Liver (tissue), 3 donors: ENCODE data around the gene CD80.

Source experiments
- EGR1 ChIP-seq, 2 donors: IDR thresholded peaks; 2 replicates each; pipeline ENCODE4 v1.6.1; 2016 to 2018; ENCODE audit warnings: antibody characterized with exemption in 2 of 2, low read depth in 2 of 2
- FOXA1 ChIP-seq: IDR thresholded peaks from 2 replicates; pipeline ENCODE4 v1.6.1; 2016; ENCODE audit warnings: antibody characterized with exemption
- GABPA ChIP-seq, 2 donors: IDR thresholded peaks in 1 of 2; conservative IDR thresholded peaks in 1 of 2; 2 replicates each; pipeline ENCODE4 v1.6.1; 2016; ENCODE audit warnings: antibody characterized with exemption in 2 of 2, mild to moderate bottlenecking in 1 of 2, moderate library complexity in 1 of 2
- JUND ChIP-seq, 2 donors: IDR thresholded peaks; 2 replicates each; pipeline ENCODE4 v1.6.1; 2016; ENCODE audit warnings: antibody characterized with exemption in 2 of 2
- NR2F2 ChIP-seq: IDR thresholded peaks from 2 replicates; pipeline ENCODE4 v1.6.1; 2016; ENCODE audit warnings: antibody characterized with exemption
- RAD21 ChIP-seq, 2 donors: IDR thresholded peaks; 2 replicates each; pipeline ENCODE4 v1.6.1; 2016; ENCODE audit warnings: antibody characterized with exemption in 2 of 2, mild to moderate bottlenecking in 2 of 2
- RXRA ChIP-seq, 2 donors: IDR thresholded peaks; 2 replicates each; pipeline ENCODE4 v1.6.1; 2017 to 2018; ENCODE audit warnings: antibody characterized with exemption in 2 of 2, mild to moderate bottlenecking in 1 of 2
- SP1 ChIP-seq: IDR thresholded peaks from 2 replicates; pipeline ENCODE4 v1.6.1; 2018; ENCODE audit warnings: antibody characterized with exemption, mild to moderate bottlenecking
- TAF1 ChIP-seq: conservative IDR thresholded peaks from 2 replicates; pipeline ENCODE4 v1.6.1; 2016; ENCODE audit warnings: antibody characterized with exemption, mild to moderate bottlenecking
- YY1 ChIP-seq: IDR thresholded peaks from 2 replicates; pipeline ENCODE4 v1.6.1; 2016; ENCODE audit warnings: antibody characterized with exemption, mild to moderate bottlenecking
- TF ChIP-seq, protein P1 (sequence below): fragments of 150-350 bp; IDR thresholded peaks from 2 replicates; pipeline ENCODE4 v1.5.1; 2017; ENCODE audit warnings: improper control_type of control experiment, low read depth, low read length; ENCODE audit not compliant: missing input control
- TF ChIP-seq, protein P2 (sequence below): IDR thresholded peaks from 2 replicates; pipeline ENCODE4 v1.6.1; 2016; ENCODE audit warnings: antibody characterized with exemption
- TF ChIP-seq, protein P3 (sequence below): IDR thresholded peaks from 2 replicates; pipeline ENCODE4 v1.6.1; 2016; ENCODE audit warnings: antibody characterized with exemption, mild to moderate bottlenecking
- TF ChIP-seq, protein P4 (sequence below): IDR thresholded peaks from 2 replicates; pipeline ENCODE4 v1.6.1; 2016; ENCODE audit warnings: antibody characterized with exemption
- donor health status: healthy.
- donor health status: healthy.

DNA sequence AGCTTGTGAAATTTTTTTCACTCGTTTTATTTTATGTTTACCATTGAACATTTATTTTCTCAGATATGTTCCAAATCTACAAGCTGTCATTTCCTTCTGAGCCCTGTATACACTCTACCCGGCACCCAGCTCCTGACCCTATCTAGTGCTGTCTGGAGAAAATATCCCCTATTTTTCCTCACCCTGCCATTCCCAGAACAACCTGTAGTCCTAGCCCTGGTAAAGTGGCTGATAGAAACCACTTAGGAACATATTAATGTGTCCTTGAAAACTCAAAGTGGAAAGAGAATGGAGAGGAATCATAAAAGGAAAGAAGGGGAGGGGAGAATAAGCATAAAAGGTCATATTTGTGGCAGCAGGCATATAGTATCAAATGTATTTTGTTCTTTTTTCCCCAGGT, 69.3 kb downstream of the CD80 start:
- TF ChIP-seq, protein P1, sequence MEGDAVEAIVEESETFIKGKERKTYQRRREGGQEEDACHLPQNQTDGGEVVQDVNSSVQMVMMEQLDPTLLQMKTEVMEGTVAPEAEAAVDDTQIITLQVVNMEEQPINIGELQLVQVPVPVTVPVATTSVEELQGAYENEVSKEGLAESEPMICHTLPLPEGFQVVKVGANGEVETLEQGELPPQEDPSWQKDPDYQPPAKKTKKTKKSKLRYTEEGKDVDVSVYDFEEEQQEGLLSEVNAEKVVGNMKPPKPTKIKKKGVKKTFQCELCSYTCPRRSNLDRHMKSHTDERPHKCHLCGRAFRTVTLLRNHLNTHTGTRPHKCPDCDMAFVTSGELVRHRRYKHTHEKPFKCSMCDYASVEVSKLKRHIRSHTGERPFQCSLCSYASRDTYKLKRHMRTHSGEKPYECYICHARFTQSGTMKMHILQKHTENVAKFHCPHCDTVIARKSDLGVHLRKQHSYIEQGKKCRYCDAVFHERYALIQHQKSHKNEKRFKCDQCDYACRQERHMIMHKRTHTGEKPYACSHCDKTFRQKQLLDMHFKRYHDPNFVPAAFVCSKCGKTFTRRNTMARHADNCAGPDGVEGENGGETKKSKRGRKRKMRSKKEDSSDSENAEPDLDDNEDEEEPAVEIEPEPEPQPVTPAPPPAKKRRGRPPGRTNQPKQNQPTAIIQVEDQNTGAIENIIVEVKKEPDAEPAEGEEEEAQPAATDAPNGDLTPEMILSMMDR = no peak
- TF ChIP-seq JUND (IDR thresholded peaks at IDR 0.05) (no peak), YY1 (no peak), RAD21 (IDR thresholded peaks at IDR 0.05) (no peak), GABPA (IDR thresholded peaks at IDR 0.05 in 1 of 2, conservative IDR thresholded peaks at IDR 0.05 in 1 of 2) (no peak), SP1 (no peak), EGR1 (IDR thresholded peaks at IDR 0.05; ENCODE audit: low read depth in 2 of 2) (no peak), RXRA (IDR thresholded peaks at IDR 0.05) (no peak), FOXA1 (no peak), NR2F2 (no peak), TAF1 (no peak)
- TF ChIP-seq, protein P2, sequence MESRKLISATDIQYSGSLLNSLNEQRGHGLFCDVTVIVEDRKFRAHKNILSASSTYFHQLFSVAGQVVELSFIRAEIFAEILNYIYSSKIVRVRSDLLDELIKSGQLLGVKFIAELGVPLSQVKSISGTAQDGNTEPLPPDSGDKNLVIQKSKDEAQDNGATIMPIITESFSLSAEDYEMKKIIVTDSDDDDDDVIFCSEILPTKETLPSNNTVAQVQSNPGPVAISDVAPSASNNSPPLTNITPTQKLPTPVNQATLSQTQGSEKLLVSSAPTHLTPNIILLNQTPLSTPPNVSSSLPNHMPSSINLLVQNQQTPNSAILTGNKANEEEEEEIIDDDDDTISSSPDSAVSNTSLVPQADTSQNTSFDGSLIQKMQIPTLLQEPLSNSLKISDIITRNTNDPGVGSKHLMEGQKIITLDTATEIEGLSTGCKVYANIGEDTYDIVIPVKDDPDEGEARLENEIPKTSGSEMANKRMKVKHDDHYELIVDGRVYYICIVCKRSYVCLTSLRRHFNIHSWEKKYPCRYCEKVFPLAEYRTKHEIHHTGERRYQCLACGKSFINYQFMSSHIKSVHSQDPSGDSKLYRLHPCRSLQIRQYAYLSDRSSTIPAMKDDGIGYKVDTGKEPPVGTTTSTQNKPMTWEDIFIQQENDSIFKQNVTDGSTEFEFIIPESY = no peak
- TF ChIP-seq, protein P3, sequence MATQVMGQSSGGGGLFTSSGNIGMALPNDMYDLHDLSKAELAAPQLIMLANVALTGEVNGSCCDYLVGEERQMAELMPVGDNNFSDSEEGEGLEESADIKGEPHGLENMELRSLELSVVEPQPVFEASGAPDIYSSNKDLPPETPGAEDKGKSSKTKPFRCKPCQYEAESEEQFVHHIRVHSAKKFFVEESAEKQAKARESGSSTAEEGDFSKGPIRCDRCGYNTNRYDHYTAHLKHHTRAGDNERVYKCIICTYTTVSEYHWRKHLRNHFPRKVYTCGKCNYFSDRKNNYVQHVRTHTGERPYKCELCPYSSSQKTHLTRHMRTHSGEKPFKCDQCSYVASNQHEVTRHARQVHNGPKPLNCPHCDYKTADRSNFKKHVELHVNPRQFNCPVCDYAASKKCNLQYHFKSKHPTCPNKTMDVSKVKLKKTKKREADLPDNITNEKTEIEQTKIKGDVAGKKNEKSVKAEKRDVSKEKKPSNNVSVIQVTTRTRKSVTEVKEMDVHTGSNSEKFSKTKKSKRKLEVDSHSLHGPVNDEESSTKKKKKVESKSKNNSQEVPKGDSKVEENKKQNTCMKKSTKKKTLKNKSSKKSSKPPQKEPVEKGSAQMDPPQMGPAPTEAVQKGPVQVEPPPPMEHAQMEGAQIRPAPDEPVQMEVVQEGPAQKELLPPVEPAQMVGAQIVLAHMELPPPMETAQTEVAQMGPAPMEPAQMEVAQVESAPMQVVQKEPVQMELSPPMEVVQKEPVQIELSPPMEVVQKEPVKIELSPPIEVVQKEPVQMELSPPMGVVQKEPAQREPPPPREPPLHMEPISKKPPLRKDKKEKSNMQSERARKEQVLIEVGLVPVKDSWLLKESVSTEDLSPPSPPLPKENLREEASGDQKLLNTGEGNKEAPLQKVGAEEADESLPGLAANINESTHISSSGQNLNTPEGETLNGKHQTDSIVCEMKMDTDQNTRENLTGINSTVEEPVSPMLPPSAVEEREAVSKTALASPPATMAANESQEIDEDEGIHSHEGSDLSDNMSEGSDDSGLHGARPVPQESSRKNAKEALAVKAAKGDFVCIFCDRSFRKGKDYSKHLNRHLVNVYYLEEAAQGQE = no peak
- TF ChIP-seq, protein P4, sequence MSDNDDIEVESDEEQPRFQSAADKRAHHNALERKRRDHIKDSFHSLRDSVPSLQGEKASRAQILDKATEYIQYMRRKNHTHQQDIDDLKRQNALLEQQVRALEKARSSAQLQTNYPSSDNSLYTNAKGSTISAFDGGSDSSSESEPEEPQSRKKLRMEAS = no peak
